ENCODE results near the gene GBP2.

GBP2 gene

DNA sequence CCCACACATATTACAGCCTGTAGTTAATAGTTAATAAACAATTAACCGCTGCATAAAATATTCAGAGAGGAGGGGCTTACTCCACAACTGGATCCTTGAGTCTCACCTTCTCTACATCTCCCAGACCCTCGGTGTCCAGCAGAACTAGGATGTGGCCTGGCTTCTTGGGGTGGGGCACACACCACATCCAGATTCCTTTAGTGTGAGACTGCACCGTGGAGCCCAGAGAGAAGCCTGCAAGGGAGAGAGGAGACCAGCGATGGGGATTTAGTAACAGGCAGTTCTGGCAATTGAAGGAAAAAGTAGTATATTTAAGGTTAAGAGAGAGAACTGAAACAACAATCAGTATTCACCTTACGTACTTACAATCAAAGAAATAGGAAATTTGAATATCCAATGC is 65.8 kb downstream of the GBP2 start:
- DNase-seq, result no peak
